ENCODE results near the gene MGAT5B. TPM values are rescaled to one million over a fixed set of nuclear protein-coding genes. Genes with fewer than 3 reads are reported as not detected.

Gene MGAT5B
- total RNA-seq, 1 donor from 2014 or later, result 6.3 TPM

- Histone ChIP-seq H3K9me3 (ENCODE audit: insufficient read depth, low read depth, low read length) (no peaks in the 10 kb centered on the region), H3K27me3 (ENCODE audit: insufficient read depth, low read length) (no peaks in the 10 kb centered on the region), H3K36me3 (ENCODE audit: insufficient read depth, low read length) (no peaks in the 10 kb centered on the region), H2AFZ (ENCODE audit: low read depth, low read length) (no peak overlapping the region), H4K20me1 (ENCODE audit: insufficient read depth, low read length) (no peaks in the 10 kb centered on the region), H3K4me2 (ENCODE audit: low read length) (no peak overlapping the region), H3K9ac (ENCODE audit: low read length) (no peak overlapping the region), H3K79me2 (ENCODE audit: insufficient read depth, low read length) (no peaks in the 10 kb centered on the region), H3K4me1 (ENCODE audit: insufficient read depth, low read length) (no peaks in the 10 kb centered on the region), H3K27ac (ENCODE audit: low read depth, low read length) (no peak overlapping the region), H3K4me3 (ENCODE audit: insufficient read depth, low read depth, low read length) (no peak overlapping the region)
- DNase-seq (ENCODE audit: low read depth) (no peak), FAIRE-seq (no peak)
- Mint-ChIP-seq H3K4me1 (ENCODE audit: low read depth, unreplicated experiment) (no peaks in the 10 kb centered on the region), H3K9me3 (ENCODE audit: unreplicated experiment) (no peaks in the 10 kb centered on the region), H3K27me3 (ENCODE audit: low read depth, unreplicated experiment) (peaks cover 36% of the 10 kb centered on the region), H3K4me3 (ENCODE audit: unreplicated experiment) (no peak overlapping the region), H3K27ac (ENCODE audit: unreplicated experiment) (no peak overlapping the region), H3K36me3 (ENCODE audit: low read depth, unreplicated experiment) (peaks cover 16% of the 10 kb centered on the region)
- TF ChIP-seq CTCF (IDR thresholded peaks at IDR 0.05; ENCODE audit: insufficient read depth, low read depth, low read length), result no peak
- no peak for TF ChIP-seq EZH2 (IDR thresholded peaks at IDR 0.05; ENCODE audit: insufficient read depth, low read length)
Observed at GRCh38 chr17:76929148-76929547, 60.9 kb downstream of the MGAT5B start.

GRCh38 chr17:76929601-76930000, 61.4 kb downstream of the MGAT5B start:
- no peak overlapping the region for H3K4me3 Mint-ChIP-seq (ENCODE audit: unreplicated experiment)
- no peak for TF ChIP-seq EZH2 (IDR thresholded peaks at IDR 0.05; ENCODE audit: insufficient read depth, low read length)
- no peak for TF ChIP-seq CTCF (IDR thresholded peaks at IDR 0.05; ENCODE audit: insufficient read depth, low read depth, low read length)
- no peak overlapping the region for H3K4me3 ChIP-seq (ENCODE audit: insufficient read depth, low read depth, low read length)
- no peak overlapping the region for H2AFZ ChIP-seq (ENCODE audit: low read depth, low read length)
- no peaks in the 10 kb centered on the region for H3K79me2 ChIP-seq (ENCODE audit: insufficient read depth, low read length)
- no peaks in the 10 kb centered on the region for H3K9me3 Mint-ChIP-seq (ENCODE audit: unreplicated experiment)
- H3K4me2 ChIP-seq (ENCODE audit: low read length), result no peak overlapping the region
- no peaks in the 10 kb centered on the region for H3K36me3 ChIP-seq (ENCODE audit: insufficient read depth, low read length)
- no peak for DNase-seq (ENCODE audit: low read depth)
- H3K27me3 Mint-ChIP-seq (ENCODE audit: low read depth, unreplicated experiment), result peaks cover 36% of the 10 kb centered on the region
- peaks cover 4% of the 10 kb centered on the region for H3K4me1 Mint-ChIP-seq (ENCODE audit: low read depth, unreplicated experiment)
- no peak overlapping the region for H3K27ac ChIP-seq (ENCODE audit: low read depth, low read length)
- FAIRE-seq, result no peak
- H3K36me3 Mint-ChIP-seq (ENCODE audit: low read depth, unreplicated experiment), result peaks cover 16% of the 10 kb centered on the region
- no peaks in the 10 kb centered on the region for H4K20me1 ChIP-seq (ENCODE audit: insufficient read depth, low read length)
- H3K9ac ChIP-seq (ENCODE audit: low read length), result no peak overlapping the region
- H3K4me1 ChIP-seq (ENCODE audit: insufficient read depth, low read length), result peaks cover 4% of the 10 kb centered on the region
- H3K27me3 ChIP-seq (ENCODE audit: insufficient read depth, low read length), result no peaks in the 10 kb centered on the region
- H3K27ac Mint-ChIP-seq (ENCODE audit: unreplicated experiment), result no peak overlapping the region
- H3K9me3 ChIP-seq (ENCODE audit: insufficient read depth, low read depth, low read length), result no peaks in the 10 kb centered on the region

- H3K4me1 ChIP-seq (ENCODE audit: insufficient read depth, low read length), result peaks cover 9% of the 10 kb centered on the region
- Mint-ChIP-seq H3K27me3 (ENCODE audit: low read depth, unreplicated experiment) (peaks cover 39% of the 10 kb centered on the region), H3K36me3 (ENCODE audit: low read depth, unreplicated experiment) (peaks cover 16% of the 10 kb centered on the region), H3K27ac (ENCODE audit: unreplicated experiment) (no peak overlapping the region), H3K4me1 (ENCODE audit: low read depth, unreplicated experiment) (peaks cover 9% of the 10 kb centered on the region), H3K4me3 (ENCODE audit: unreplicated experiment) (no peak overlapping the region), H3K9me3 (ENCODE audit: unreplicated experiment) (no peaks in the 10 kb centered on the region)
- TF ChIP-seq CTCF (IDR thresholded peaks at IDR 0.05; ENCODE audit: insufficient read depth, low read depth, low read length) (no peak), EZH2 (IDR thresholded peaks at IDR 0.05; ENCODE audit: insufficient read depth, low read length) (no peak)
- H3K4me2 ChIP-seq (ENCODE audit: low read length), result no peak overlapping the region
- no peak overlapping the region for H3K27ac ChIP-seq (ENCODE audit: low read depth, low read length)
- no peaks in the 10 kb centered on the region for H3K79me2 ChIP-seq (ENCODE audit: insufficient read depth, low read length)
- peaks cover 4% of the 10 kb centered on the region for H4K20me1 ChIP-seq (ENCODE audit: insufficient read depth, low read length)
- DNase-seq (ENCODE audit: low read depth) (no peak), FAIRE-seq (no peak)
- H3K27me3 ChIP-seq (ENCODE audit: insufficient read depth, low read length), result no peaks in the 10 kb centered on the region
- H3K9ac ChIP-seq (ENCODE audit: low read length), result no peak overlapping the region
- H2AFZ ChIP-seq (ENCODE audit: low read depth, low read length), result no peak overlapping the region
- H3K9me3 ChIP-seq (ENCODE audit: insufficient read depth, low read depth, low read length), result no peaks in the 10 kb centered on the region
- H3K36me3 ChIP-seq (ENCODE audit: insufficient read depth, low read length), result no peaks in the 10 kb centered on the region
- no peak overlapping the region for H3K4me3 ChIP-seq (ENCODE audit: insufficient read depth, low read depth, low read length)
Observed at GRCh38 chr17:76930107-76930506, 61.9 kb downstream of the MGAT5B start.

Data from astrocyte (in vitro differentiated cells and primary cell).